ENCODE data around the gene RASL12.
"Not testable (repeated sequence)": the region's sequence is repeated elsewhere in the genome, so short reads cannot be mapped to it uniquely, and the experiment has no call there.

The RASL12 gene

GRCh38 chr15:65056106-65056505 lies 11.7 kb downstream of the RASL12 start:
- no peak for DNase-seq (ENCODE audit: low spot score)

- DNase-seq (ENCODE audit: low spot score) = no peak
Observed at GRCh38 chr15:65055201-65055870, 12.5 kb downstream of the RASL12 start.

GRCh38 chr15:65054333-65055200 lies 13.2 kb downstream of the RASL12 start:
- DNase-seq (ENCODE audit: low spot score) = peak; percentile 84

DNA sequence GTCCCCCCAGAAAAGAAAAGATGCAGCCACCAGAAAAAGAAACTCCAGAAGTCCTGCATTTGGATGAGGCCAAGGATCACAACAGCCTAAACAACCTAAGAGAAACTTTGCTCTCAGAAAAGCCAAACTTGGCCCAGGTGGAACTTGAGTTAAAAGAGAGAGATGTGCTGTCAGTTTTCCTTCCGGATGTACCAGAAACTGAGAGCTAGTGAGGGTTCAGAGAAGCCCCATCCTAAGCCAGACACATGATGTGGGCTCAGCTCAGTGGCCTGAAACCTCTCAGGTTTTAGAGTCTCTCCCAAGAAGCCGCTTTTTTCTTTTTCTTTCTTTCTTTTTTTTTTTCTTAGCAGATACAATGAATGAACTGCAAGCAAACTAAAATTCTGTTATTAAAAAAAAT lies 14.8 kb downstream of the RASL12 start:
- DNase-seq (ENCODE audit: low spot score) = no peak

- DNase-seq (ENCODE audit: low spot score) = no peak
Observed at GRCh38 chr15:65051266-65051665, 16.5 kb downstream of the RASL12 start.

DNA sequence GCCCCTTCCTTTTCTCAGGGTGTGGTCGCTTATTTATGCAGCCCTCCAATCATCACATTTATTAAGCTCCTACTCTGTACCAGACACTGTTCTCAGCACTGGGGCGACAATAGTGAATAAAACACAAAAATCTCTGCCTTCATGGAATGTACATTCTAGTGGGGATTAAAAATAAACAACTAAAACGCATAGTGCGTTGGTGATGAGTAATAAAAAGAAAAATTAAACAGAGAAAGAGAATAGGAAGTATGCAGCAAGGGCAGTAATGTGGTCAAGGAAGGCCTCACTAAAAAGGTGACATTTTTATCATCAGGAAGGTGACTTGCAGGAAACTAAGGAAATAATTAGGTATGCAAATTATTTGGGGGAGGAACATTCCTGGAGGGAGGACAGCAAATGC lies 17.5 kb downstream of the RASL12 start:
- no peak for DNase-seq (ENCODE audit: low spot score)

- peak; percentile 94 for DNase-seq (ENCODE audit: low spot score)
Observed at GRCh38 chr15:65049418-65049840, 18.4 kb downstream of the RASL12 start.

- DNase-seq (ENCODE audit: low spot score) = no peak
Observed at GRCh38 chr15:65048241-65048640, 19.6 kb downstream of the RASL12 start.

- DNase-seq (ENCODE audit: low spot score) = no peak
Observed at GRCh38 chr15:65044724-65045481, 22.9 kb downstream of the RASL12 start, which contains the start of gene SLC51B. Gene SLC51B, plus strand, starts transcription at chr15:65045387. Its CDS starts 4,618 bp downstream, at chr15:65050005.

DNA sequence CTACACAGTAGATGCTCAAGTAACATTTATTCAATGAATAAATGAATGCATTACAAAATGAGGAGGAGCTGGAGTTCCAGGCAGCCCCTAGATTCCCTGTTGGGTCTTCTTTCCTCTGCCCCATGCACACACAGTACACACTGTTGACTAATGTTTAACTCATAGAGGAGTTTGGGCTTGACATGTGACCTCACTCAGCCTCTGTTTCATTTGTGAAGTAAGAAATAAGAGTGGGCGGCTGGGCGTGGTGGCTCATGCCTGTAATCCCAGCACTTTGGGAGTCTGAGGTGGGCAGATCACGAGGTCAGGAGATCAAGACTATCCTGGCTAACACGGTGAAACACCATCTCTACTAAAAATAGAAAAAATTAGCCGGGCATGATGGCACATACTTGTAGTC lies 23.6 kb downstream of the RASL12 start:
- DNase-seq (ENCODE audit: low spot score) = not testable (repeated sequence)

DNA sequence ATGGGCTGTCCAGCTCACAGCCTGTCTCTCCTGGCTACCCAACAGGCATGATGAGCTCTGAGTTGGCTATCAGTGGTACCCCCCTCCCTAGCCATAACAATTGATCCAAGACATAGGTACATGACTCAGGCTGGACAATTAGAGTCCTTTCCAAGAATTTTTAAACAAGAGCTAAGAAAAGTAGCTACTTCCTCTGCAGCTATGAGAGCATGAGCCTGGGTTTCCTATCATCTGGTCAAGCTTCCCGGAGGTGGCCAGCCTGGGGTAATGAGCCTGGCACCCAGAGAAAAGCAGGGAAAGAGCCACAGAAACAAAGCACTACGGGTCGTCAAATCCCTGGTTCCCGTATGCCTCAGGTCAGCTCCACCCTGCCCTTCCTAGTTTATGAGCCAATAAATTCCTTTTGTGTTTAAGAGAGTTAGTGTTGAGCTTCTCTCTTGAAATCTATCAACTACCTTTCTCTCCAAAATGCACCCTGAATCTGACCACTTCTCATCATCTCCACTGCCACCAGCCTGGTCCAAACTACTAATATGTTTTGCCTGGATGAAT lies 24.9 kb downstream of the RASL12 start:
- DNase-seq (ENCODE audit: low spot score) = no peak

GRCh38 chr15:65041787-65042186 lies 26.0 kb downstream of the RASL12 start:
- DNase-seq (ENCODE audit: low spot score) = no peak

DNA sequence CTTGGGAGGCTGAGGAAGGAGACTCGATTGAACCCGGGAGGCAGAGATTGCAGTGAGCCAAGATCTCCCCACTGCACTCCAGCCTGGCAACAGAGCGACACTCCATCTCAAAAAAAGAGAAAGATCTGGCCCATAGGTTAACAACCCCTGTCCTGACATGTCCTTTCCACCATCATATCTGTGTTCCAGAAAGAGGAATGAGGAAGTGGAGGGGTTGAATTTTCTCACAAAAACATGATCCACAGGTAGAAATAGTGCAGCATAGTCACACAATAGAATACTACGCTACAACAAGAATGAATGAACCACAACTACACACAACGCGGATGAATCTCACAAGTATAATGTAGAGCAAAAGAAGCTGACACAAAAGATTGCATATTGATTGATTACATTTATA lies 27.3 kb downstream of the RASL12 start:
- no peak for DNase-seq (ENCODE audit: low spot score)

- no peak for DNase-seq (ENCODE audit: low spot score)
Observed at GRCh38 chr15:65038836-65039235, 29.0 kb downstream of the RASL12 start.

- DNase-seq (ENCODE audit: low spot score) = no peak
Observed at GRCh38 chr15:65038428-65038827, 29.4 kb downstream of the RASL12 start.

DNA sequence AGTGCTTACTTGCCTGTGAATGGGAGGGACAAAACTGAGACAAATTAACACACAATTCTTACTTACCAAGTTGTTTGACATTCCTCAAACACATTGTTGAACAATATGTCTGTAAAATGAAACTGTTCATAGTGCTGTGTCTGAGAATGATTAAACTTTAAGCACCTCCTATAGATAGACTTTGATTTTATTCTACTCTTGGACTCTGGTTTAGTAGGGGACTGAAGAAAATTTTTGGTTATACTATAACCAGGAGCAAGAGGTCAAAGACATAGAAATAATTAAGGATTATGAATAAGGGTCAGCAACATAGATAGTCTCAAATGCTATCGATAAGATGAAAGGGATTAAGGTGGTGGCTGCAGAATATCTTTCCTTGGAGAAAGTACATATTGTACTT lies 30.5 kb downstream of the RASL12 start:
- DNase-seq (ENCODE audit: low spot score) = no peak

- DNase-seq (ENCODE audit: low spot score) = no peak
Observed at GRCh38 chr15:65034719-65035118, 33.1 kb downstream of the RASL12 start.

- DNase-seq (ENCODE audit: low spot score) = no peak
Observed at GRCh38 chr15:65033659-65034269, 34.0 kb downstream of the RASL12 start.

DNA sequence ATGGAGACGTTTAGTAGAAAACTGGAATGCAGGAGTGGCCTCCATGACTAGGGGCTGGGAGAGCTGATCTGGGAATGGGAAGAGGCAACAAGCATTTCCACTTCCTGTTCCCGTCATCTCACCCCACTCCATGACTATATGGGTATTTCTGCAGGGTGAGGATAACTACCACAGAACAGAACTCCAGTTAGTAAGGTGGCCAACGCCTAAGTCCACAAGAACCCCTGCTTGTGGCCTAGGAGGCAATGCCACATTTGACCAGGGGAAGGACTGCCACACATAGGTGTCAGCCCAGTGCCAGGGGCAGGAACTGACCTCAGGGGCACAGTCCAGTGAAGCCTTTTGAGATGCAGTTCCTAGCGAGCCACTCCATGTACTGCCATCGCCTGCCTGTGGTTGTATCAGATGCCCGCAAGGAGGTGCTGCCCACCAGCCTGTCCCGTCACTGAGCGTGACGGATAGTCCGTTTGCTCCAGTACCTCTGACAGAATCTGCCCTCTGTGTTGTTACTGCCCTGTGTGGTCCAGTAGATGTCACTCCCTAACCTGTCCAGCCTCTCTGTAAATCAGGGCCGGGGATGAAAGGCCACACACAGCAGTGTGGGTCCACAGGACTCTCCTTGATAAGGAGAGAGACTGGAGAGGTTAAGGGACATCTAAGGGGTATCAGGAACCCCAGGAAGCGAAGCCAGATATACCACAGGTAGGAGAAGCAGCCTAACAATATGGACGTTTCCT lies 34.8 kb downstream of the RASL12 start:
- DNase-seq (ENCODE audit: low spot score) = peak; percentile 85

- DNase-seq (ENCODE audit: low spot score) = no peak
Observed at GRCh38 chr15:65029736-65030208, 38.0 kb downstream of the RASL12 start.

All from ecto neural progenitor cell (in vitro differentiated cells).